HCT116 (cell line): ENCODE results near the gene CREBBP.

Source experiments
- CBX3 ChIP-seq: IDR thresholded peaks from 2 replicates; pipeline ENCODE4 v1.6.1; 2012; ENCODE audit warnings: low read depth
- CEBPB ChIP-seq: IDR thresholded peaks from 2 replicates; pipeline ENCODE4 v1.6.1; 2012; ENCODE audit warnings: low read depth
- CTCF ChIP-seq, 3 experiments: fragments of 200-600 bp in 1 of 3; sonication (generic) in 1 of 3; IDR thresholded peaks in 2 of 3; conservative IDR thresholded peaks in 1 of 3; 2 replicates each; pipeline ENCODE4 v1.5.1; 2012 to 2017; ENCODE audit warnings: low read depth in 2 of 3, low read length in 2 of 3, antibody characterized with exemption in 1 of 3, borderline replicate concordance in 1 of 3, control low read depth in 1 of 3, mild to moderate bottlenecking in 1 of 3, mixed read lengths in 1 of 3, mixed run types in 1 of 3, moderate library complexity in 1 of 3; ENCODE audit not compliant: insufficient read depth in 1 of 3
- EZH2 ChIP-seq: fragments of 200-600 bp; sonication (generic); IDR thresholded peaks from 2 replicates; pipeline ENCODE4 v1.6.1; 2017; ENCODE audit warnings: antibody characterized with exemption, mixed run types
- EZH2phosphoT487 ChIP-seq: fragments of 200-600 bp; IDR thresholded peaks from 2 replicates; pipeline ENCODE4 v1.6.1; 2018; ENCODE audit warnings: antibody characterized with exemption, borderline replicate concordance
- JUND ChIP-seq: IDR thresholded peaks from 2 replicates; pipeline ENCODE4 v1.6.1; 2012
- POLR2A ChIP-seq: IDR thresholded peaks from 2 replicates; pipeline ENCODE4 v1.7.0; 2011; ENCODE audit warnings: borderline replicate concordance; ENCODE audit not compliant: insufficient read depth, insufficient read length; ENCODE audit errors: extremely low read depth
- POLR2AphosphoS5 ChIP-seq: IDR thresholded peaks from 2 replicates; pipeline ENCODE4 v1.6.1; 2011; ENCODE audit warnings: mild to moderate bottlenecking, low read depth, low read length, moderate library complexity
- SP1 ChIP-seq: IDR thresholded peaks from 2 replicates; pipeline ENCODE4 v1.6.1; 2012; ENCODE audit warnings: low read depth
- TCF7L2 ChIP-seq: IDR thresholded peaks from 2 replicates; pipeline ENCODE4 v1.7.0; 2011; ENCODE audit warnings: borderline replicate concordance, inconsistent platforms; ENCODE audit not compliant: insufficient read depth, insufficient read length; ENCODE audit errors: extremely low read depth
- YY1 ChIP-seq: IDR thresholded peaks from 2 replicates; pipeline ENCODE4 v1.6.1; 2011; ENCODE audit warnings: low read length, low read depth, moderate library complexity, mild to moderate bottlenecking; ENCODE audit not compliant: insufficient replicate concordance; ENCODE audit errors: extremely low read depth
- TF ChIP-seq, protein P1 (sequence below): IDR thresholded peaks from 2 replicates; pipeline ENCODE4 v1.6.1; 2011; ENCODE audit warnings: mild to moderate bottlenecking, low read length, moderate library complexity; ENCODE audit not compliant: insufficient replicate concordance; ENCODE audit errors: extremely low read depth
- TF ChIP-seq, protein P2 (sequence below): IDR thresholded peaks from 2 replicates; pipeline ENCODE4 v1.6.1; 2012; ENCODE audit warnings: low read depth
- TF ChIP-seq, protein P3 (sequence below): IDR thresholded peaks from 2 replicates; pipeline ENCODE4 v1.6.1; 2012

- TF ChIP-seq CTCF (IDR thresholded peaks at IDR 0.05 in 2 of 3, conservative IDR thresholded peaks at IDR 0.05 in 1 of 3; ENCODE audit: borderline replicate concordance in 1 of 3, insufficient read depth in 1 of 3, low read depth in 2 of 3, low read length in 2 of 3), result no peak
- no peak for TF ChIP-seq SP1
- TF ChIP-seq TCF7L2, result no peak
- no peak for TF ChIP-seq CBX3
- no peak for TF ChIP-seq CEBPB
- no peak for TF ChIP-seq POLR2A
- TF ChIP-seq, protein P1, sequence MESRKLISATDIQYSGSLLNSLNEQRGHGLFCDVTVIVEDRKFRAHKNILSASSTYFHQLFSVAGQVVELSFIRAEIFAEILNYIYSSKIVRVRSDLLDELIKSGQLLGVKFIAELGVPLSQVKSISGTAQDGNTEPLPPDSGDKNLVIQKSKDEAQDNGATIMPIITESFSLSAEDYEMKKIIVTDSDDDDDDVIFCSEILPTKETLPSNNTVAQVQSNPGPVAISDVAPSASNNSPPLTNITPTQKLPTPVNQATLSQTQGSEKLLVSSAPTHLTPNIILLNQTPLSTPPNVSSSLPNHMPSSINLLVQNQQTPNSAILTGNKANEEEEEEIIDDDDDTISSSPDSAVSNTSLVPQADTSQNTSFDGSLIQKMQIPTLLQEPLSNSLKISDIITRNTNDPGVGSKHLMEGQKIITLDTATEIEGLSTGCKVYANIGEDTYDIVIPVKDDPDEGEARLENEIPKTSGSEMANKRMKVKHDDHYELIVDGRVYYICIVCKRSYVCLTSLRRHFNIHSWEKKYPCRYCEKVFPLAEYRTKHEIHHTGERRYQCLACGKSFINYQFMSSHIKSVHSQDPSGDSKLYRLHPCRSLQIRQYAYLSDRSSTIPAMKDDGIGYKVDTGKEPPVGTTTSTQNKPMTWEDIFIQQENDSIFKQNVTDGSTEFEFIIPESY, result no peak
- TF ChIP-seq, protein P2, sequence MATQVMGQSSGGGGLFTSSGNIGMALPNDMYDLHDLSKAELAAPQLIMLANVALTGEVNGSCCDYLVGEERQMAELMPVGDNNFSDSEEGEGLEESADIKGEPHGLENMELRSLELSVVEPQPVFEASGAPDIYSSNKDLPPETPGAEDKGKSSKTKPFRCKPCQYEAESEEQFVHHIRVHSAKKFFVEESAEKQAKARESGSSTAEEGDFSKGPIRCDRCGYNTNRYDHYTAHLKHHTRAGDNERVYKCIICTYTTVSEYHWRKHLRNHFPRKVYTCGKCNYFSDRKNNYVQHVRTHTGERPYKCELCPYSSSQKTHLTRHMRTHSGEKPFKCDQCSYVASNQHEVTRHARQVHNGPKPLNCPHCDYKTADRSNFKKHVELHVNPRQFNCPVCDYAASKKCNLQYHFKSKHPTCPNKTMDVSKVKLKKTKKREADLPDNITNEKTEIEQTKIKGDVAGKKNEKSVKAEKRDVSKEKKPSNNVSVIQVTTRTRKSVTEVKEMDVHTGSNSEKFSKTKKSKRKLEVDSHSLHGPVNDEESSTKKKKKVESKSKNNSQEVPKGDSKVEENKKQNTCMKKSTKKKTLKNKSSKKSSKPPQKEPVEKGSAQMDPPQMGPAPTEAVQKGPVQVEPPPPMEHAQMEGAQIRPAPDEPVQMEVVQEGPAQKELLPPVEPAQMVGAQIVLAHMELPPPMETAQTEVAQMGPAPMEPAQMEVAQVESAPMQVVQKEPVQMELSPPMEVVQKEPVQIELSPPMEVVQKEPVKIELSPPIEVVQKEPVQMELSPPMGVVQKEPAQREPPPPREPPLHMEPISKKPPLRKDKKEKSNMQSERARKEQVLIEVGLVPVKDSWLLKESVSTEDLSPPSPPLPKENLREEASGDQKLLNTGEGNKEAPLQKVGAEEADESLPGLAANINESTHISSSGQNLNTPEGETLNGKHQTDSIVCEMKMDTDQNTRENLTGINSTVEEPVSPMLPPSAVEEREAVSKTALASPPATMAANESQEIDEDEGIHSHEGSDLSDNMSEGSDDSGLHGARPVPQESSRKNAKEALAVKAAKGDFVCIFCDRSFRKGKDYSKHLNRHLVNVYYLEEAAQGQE, result no peak
- TF ChIP-seq POLR2AphosphoS5, result no peak
- no peak for TF ChIP-seq EZH2phosphoT487
- TF ChIP-seq EZH2, result no peak
- TF ChIP-seq YY1, result no peak
- no peak for TF ChIP-seq JUND
- TF ChIP-seq, protein P3, sequence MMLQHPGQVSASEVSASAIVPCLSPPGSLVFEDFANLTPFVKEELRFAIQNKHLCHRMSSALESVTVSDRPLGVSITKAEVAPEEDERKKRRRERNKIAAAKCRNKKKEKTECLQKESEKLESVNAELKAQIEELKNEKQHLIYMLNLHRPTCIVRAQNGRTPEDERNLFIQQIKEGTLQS, result no peak
These were observed 179.0 kb downstream of the CREBBP start for GRCh38 chr16:3701531-3701930.
